ENCODE data around the gene DTNBP1.
A peak's percentile ranks its signal among the peaks of the same experiment; 100 is the strongest.

DTNBP1 gene

DNA sequence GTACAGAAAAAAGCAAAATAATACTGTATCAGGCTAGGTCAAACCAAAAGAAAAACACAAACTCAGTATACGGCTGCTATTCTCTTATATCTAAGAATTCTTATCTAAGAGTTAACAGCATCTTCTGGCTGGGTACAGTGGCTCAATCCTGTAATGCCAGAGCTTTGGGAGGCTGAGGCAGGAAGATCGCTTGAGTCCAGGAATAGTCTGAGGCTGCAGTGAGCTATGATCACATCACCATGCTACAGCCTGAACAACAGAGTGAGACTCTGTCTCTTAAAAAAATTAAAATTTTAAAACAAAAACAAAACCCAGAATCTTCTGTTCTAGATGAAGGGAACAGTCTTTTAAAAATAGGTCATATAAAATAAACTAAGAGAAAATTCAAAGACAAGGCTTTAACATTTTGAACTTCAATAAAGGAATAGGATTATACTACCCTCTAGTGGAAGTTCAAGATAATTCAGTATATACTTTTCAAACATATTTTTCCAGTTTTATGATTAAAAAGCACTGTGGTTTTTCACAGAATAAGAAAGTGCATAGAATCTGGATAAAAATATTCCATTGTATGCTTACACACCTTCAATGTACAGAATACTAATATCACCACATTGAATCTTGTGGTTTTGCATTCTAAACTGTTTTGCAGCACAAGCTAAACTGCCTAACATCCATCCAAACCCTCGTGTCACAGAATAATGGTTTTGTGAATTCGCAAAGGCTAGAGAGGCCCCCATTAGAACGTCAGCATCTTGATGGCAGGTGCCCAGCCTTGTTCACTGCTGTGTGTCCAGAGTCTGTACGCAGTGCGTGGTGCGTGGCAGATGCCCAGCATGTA lies 39.3 kb downstream of the DTNBP1 start:
- DNase-seq = peak; percentile 58

DNA sequence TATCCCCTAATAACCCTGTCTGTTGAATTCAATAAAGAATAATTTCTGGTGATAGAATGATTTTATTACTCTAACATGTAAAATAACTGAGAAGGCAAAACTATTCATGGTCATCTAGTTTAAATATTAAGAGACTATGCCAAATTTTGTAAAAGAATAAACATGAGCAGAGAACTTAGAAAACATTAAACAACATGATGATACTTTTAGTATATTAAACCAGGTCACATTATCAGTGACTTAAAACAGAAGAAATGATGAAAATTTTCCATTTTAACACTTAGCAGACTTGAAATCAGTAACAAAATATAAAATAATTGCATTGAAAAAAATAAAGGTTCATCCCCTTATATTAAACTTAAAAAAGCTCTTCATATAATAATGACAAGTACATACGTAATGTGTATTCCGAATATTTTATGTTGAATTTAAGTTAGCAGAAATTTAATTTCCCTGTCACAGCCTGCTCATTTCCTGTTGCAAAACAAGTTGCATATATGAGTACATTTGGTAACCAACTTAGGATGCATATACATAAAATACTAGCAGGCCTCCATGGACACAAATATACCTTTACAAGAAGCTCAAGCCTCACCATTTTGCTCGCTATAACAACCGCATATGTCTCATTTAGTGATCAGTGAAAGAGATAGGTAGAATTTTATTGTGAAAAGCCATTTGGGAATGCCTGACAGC lies 40.6 kb downstream of the DTNBP1 start:
- no peak for DNase-seq

- peak; percentile 84 for DNase-seq
Measured at GRCh38 chr6:15621203-15622044, 41.4 kb downstream of the DTNBP1 start.

DNA sequence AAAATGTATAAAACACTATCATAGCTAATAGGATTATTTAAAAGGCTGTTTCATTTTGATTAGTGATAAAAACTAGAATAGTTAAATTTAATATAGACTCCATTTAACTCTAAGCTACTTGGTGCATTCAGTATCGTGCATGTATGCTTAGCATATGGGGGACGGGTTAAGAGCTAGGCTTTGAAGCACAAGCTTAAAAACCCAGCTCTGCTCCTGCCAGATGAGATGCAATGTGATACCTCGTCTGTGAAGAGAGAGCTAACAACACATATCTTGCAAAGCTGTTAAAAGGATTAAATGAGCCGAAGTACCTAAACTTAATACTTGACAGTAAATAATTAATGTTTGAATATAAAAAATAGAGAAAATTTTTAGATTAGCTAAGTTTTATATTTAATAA lies 42.2 kb downstream of the DTNBP1 start:
- no peak for DNase-seq

- DNase-seq = no peak
Measured at GRCh38 chr6:15619330-15619729, 43.5 kb downstream of the DTNBP1 start.

GRCh38 chr6:15618685-15619084 lies 44.1 kb downstream of the DTNBP1 start:
- no peak for DNase-seq

GRCh38 chr6:15616261-15616660 lies 46.6 kb downstream of the DTNBP1 start:
- DNase-seq = no peak

DNA sequence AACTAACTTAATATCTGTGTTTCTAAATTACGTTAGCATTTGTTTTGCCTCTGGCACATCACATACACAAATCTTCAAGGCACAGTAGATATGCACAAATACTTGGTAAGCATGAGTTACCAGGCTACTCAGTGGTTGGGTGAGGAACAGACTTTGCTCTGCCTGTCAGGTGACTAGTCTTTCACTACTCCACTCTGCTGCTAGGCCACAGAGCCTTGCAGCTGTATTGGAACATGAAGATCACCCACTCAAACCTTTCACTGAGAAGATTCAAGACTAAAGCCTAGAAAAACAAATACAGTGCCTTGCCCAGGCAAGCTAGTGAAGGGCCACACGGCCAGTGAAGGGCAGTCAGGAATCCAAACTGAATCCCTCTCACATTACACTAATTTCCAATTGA lies 47.0 kb downstream of the DTNBP1 start:
- DNase-seq = no peak

GRCh38 chr6:15614277-15614676 lies 48.6 kb downstream of the DTNBP1 start:
- DNase-seq = no peak

GRCh38 chr6:15608396-15608795 lies 54.4 kb downstream of the DTNBP1 start:
- no peak for DNase-seq

- no peak for DNase-seq
Measured at GRCh38 chr6:15607603-15608002, 55.2 kb downstream of the DTNBP1 start.

GRCh38 chr6:15606347-15606746 lies 56.5 kb downstream of the DTNBP1 start:
- DNase-seq = no peak

- no peak for DNase-seq
Measured at GRCh38 chr6:15604843-15605242, 58.0 kb downstream of the DTNBP1 start.

DNA sequence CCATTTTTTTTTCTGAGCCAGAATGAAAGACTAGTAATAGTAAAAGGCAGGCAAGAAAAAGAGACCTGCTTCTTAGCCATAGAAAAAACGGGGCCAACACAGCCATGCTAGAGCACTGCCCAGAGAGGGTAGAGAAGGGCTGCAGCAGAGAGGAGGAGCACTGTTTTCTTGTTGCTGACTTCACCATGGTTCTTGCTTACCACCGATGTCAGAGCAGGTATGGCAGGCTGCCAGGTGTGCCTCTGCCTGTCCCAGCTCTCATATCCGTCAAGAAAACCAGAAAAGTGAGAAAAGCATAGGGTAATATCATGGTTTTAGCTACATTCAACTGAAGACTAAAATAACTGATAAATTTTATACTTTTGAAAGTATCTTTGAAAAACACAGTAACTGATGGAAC lies 60.7 kb downstream of the DTNBP1 start:
- DNase-seq = no peak

GRCh38 chr6:15598273-15598798 lies 64.5 kb downstream of the DTNBP1 start:
- DNase-seq = no peak

GRCh38 chr6:15596186-15596896 lies 66.5 kb downstream of the DTNBP1 start:
- no peak for DNase-seq

GRCh38 chr6:15595461-15596173 lies 67.2 kb downstream of the DTNBP1 start:
- DNase-seq = no peak

DNA sequence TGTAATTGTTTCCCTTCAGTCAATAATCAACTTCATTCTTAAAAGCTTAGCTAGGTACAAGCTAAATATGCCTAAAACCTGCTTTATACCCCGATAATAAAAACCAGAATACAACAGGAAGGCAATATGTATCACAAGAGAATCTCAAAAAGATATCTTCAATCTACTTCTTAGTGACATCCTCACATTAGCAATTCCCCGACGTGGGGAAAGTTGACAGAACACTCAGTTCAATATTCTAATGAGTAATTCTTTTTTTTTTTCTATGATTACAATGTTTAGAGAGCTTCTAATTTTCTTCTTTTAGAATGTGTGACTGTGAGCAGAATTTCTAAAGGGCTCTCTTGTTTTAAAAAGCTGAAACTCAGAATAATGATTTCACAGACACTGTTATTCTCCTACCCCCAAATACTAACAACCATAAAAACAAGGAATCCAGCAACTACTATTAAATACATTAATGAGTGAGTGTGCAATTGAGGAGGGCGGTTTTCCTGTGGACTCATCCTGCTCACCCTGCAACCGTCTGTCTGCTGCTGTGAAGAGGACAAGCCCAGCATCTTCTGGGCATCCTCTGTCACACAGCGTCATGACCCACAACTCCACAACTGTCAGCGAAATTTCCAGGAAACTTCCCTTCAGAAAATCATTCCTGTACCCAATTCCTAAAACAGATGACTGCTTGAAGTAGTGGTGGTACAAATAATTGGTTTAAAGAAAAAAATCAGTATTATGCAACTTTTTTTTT lies 68.1 kb downstream of the DTNBP1 start:
- DNase-seq = no peak

- peak; percentile 32 for DNase-seq
Measured at GRCh38 chr6:15593798-15594197, 69.0 kb downstream of the DTNBP1 start.

DNA sequence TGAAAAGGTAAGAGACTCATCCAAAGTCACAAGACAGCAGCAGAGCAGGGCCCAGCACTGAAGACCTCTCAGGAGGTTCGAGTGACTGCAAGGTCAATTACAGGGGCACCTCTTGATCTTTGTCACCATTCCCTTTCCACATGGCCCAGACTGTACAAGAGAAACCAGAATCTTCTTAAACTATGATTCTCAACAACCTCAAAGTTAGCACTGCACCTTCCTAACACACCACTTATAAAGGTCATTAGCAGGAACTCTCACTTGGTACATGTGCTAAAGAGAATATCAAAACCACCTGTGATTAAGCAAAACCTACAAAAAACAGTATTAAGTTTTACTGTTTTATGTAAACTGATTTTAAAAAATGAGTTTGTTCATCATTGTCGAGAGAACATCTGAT lies 70.2 kb downstream of the DTNBP1 start:
- no peak for DNase-seq

All from hematopoietic multipotent progenitor cell treated with erythropoietin and hydrocortisone succinate and interleukin-3 and kit ligand, for 8 days (in vitro differentiated cells).